Sigmoid colon (tissue), 7 donors: Measurements from ENCODE around the gene STK17A. TPM values are rescaled to one million over a fixed set of nuclear protein-coding genes. Genes with fewer than 3 reads are reported as not detected.
A peak's percentile ranks its signal among the peaks of the same experiment; 100 is the strongest.

Experiments used
- DNase-seq: peaks from one replicate; pipeline ENCODE4 v3.0.0-alpha.2; 2019
- H3K27ac ChIP-seq, 4 donors: fragments of 200-600 bp; sonication (generic); one replicate each; pipeline ENCODE4 v1.5.1; 2016 to 2019; ENCODE audit warnings: mild to moderate bottlenecking in 1 of 4
- H3K27me3 ChIP-seq, 3 donors: fragments of 200-600 bp; sonication (generic); one replicate each; pipeline ENCODE4 v1.5.1; 2019; ENCODE audit warnings: mild to moderate bottlenecking in 1 of 3
- H3K36me3 ChIP-seq, 4 donors: fragments of 200-600 bp; sonication (generic); one replicate each; pipeline ENCODE4 v1.5.1; 2016 to 2019
- H3K4me1 ChIP-seq, 4 donors: fragments of 200-600 bp; sonication (generic); one replicate each; pipeline ENCODE4 v1.5.1; 2017 to 2019
- H3K4me3 ChIP-seq, 4 donors: fragments of 200-600 bp; sonication (generic); one replicate each; pipeline ENCODE4 v1.5.1; 2017 to 2019; ENCODE audit warnings: mild to moderate bottlenecking in 2 of 4, moderate library complexity in 1 of 4
- H3K9me3 ChIP-seq, 4 donors: fragments of 200-600 bp in 3 of 4; sonication (generic) in 3 of 4; one replicate each; pipeline versions ENCODE4 v1.5.1 to v1.6.1; 2013 to 2019
- CTCF ChIP-seq, 4 experiments: fragments of 450-650 bp in 3 of 4; fragments of 200-600 bp in 1 of 4; IDR thresholded peaks; one replicate each; pipeline ENCODE4 v1.5.1; 2016 to 2019; ENCODE audit warnings: antibody characterized with exemption in 4 of 4, mild to moderate bottlenecking in 3 of 4, moderate library complexity in 2 of 4
- EP300 ChIP-seq, 4 donors: sonication (generic); formaldehyde crosslinking; IDR thresholded peaks; one replicate each; pipeline ENCODE4 v1.6.1; 2017; ENCODE audit warnings: antibody characterized with exemption in 4 of 4
- POLR2A ChIP-seq, 2 donors: fragments of 450-650 bp; IDR thresholded peaks; one replicate each; pipeline ENCODE4 v1.6.1; 2016; ENCODE audit warnings: antibody characterized with exemption in 2 of 2, mild to moderate bottlenecking in 2 of 2, moderate library complexity in 2 of 2
- POLR2AphosphoS5 ChIP-seq, 4 donors: sonication (generic); formaldehyde crosslinking; IDR thresholded peaks; one replicate each; pipeline ENCODE4 v1.6.1; 2017; ENCODE audit warnings: antibody characterized with exemption in 4 of 4
- WGBS, 2 donors: extraction: QIAGEN DNeasy Blood & Tissue Kit; methylation state at CpG; one replicate each; pipeline ENCODE4 v1.1.7; 2013; 5-methylcytosine and 5-hydroxymethylcytosine counted together
- intact Hi-C: fragments of 100-400 bp; cut with DNase I; formaldehyde crosslinking; loops from one replicate; pipeline ENCODE4 v1.15.1; 2023
- polyA plus RNA-seq, 3 donors: library from polyadenylated mRNA; stranded (reverse); fragments of 200-250 nt; gene quantifications; one replicate each; pipeline ENCODE4 v1.2.3, GENCODE V29; 2013
- total RNA-seq, 4 donors: library from RNA; depleted of rRNA; stranded (reverse); fragments of >200 nt; gene quantifications; one replicate each; pipeline ENCODE4 v1.1.0, GENCODE V29; 2016
- donor health status: healthy with polysubstance abuse.
- donor health status: Bipolar disorder and iron deficiency.
- donor health status: healthy.

The STK17A gene
- total and polyA plus RNA-seq, 7 donors, result 9.3 to 29.6 (median 16.8) TPM

- 82 to 86% methylated on average over 6 of the region's 6 CpGs for WGBS, 2 donors
- peaks cover 0 to 27% (median 24%) of the 10 kb centered on the region in 4 donors for H3K4me1 ChIP-seq
- intact Hi-C loops, result no loop called here
Measured at GRCh38 chr7:43636093-43636492, 53.2 kb downstream of the STK17A start.

GRCh38 chr7:43637114-43637806 lies 54.4 kb downstream of the STK17A start:
- H3K9me3 ChIP-seq, result no peaks in the 10 kb centered on the region
- intact Hi-C loops, result no loop called here
- no peak overlapping the region for H3K4me3 ChIP-seq
- H3K27me3 ChIP-seq, result no peaks in the 10 kb centered on the region
- peaks cover 0 to 58% (median 2%) of the 10 kb centered on the region in 4 donors for H3K36me3 ChIP-seq
- TF ChIP-seq EP300 (IDR thresholded peaks at IDR 0.05) (no peak), POLR2A (IDR thresholded peaks at IDR 0.05) (no peak)
- WGBS, 2 donors, result 62 to 81% methylated on average over 4 of the region's 4 CpGs
- no peak for DNase-seq
- H3K4me1 ChIP-seq, result peaks cover 0 to 27% (median 24%) of the 10 kb centered on the region in 4 donors
- H3K27ac ChIP-seq, result no peak overlapping the region

More at GRCh38 chr7:43636093-43636492, 53.2 kb downstream of the STK17A start:
- Histone ChIP-seq H3K27ac (peak overlapping the region in 2 of 4 donors; percentile 49 to 78), H3K27me3 (no peaks in the 10 kb centered on the region), H3K9me3 (no peaks in the 10 kb centered on the region), H3K36me3 (peaks cover 0 to 70% (median 0%) of the 10 kb centered on the region in 4 donors), H3K4me3 (no peak overlapping the region)
- TF ChIP-seq POLR2A (IDR thresholded peaks at IDR 0.05) (no peak), POLR2AphosphoS5 (IDR thresholded peaks at IDR 0.05) (no peak), EP300 (IDR thresholded peaks at IDR 0.05) (no peak), CTCF (IDR thresholded peaks at IDR 0.05) (no peak)
- no peak for DNase-seq

- peak overlapping the region; percentile 15 to 83 (median 52) for H3K27ac ChIP-seq
- no peaks in the 10 kb centered on the region for H3K9me3 ChIP-seq
- 38 to 60% methylated on average over 6 of the region's 6 CpGs for WGBS, 2 donors
- peaks cover 0 to 27% (median 24%) of the 10 kb centered on the region in 4 donors for H3K4me1 ChIP-seq
- H3K27me3 ChIP-seq, result no peaks in the 10 kb centered on the region
- no peak for DNase-seq
- intact Hi-C loops, result no loop called here
- peaks cover 3 to 44% (median 6%) of the 10 kb centered on the region in 4 donors for H3K36me3 ChIP-seq
- H3K4me3 ChIP-seq, result no peak overlapping the region
- TF ChIP-seq POLR2AphosphoS5 (IDR thresholded peaks at IDR 0.05), result peak in 2 of 4 donors; percentile 10 to 19
- TF ChIP-seq CTCF (IDR thresholded peaks at IDR 0.05), result no peak
Measured at GRCh38 chr7:43639858-43640491, 57.1 kb downstream of the STK17A start.

GRCh38 chr7:43640679-43641078 lies 57.8 kb downstream of the STK17A start:
- Histone ChIP-seq H3K36me3 (peaks cover 3 to 37% (median 6%) of the 10 kb centered on the region in 4 donors), H3K4me3 (no peak overlapping the region), H3K9me3 (no peaks in the 10 kb centered on the region), H3K4me1 (peaks cover 0 to 25% (median 23%) of the 10 kb centered on the region in 4 donors), H3K27ac (peak overlapping the region; percentile 15 to 83 (median 52)), H3K27me3 (no peaks in the 10 kb centered on the region)
- no peak for DNase-seq
- TF ChIP-seq CTCF (IDR thresholded peaks at IDR 0.05), result no peak
- TF ChIP-seq EP300 (IDR thresholded peaks at IDR 0.05), result no peak
- TF ChIP-seq POLR2A (IDR thresholded peaks at IDR 0.05), result no peak
- no peak for TF ChIP-seq POLR2AphosphoS5 (IDR thresholded peaks at IDR 0.05)
- WGBS, 2 donors, result 97 to 98% methylated on average over 3 of the region's 3 CpGs
- intact Hi-C loops, result no loop called here

- Histone ChIP-seq H3K36me3 (peaks cover 3 to 21% (median 6%) of the 10 kb centered on the region in 4 donors), H3K4me3 (no peak overlapping the region), H3K27me3 (no peaks in the 10 kb centered on the region), H3K9me3 (no peaks in the 10 kb centered on the region), H3K4me1 (peaks cover 0 to 42% (median 38%) of the 10 kb centered on the region in 4 donors), H3K27ac (no peak overlapping the region)
- intact Hi-C loops, result no loop called here
- 92 to 97% methylated on average over 13 of the region's 13 CpGs for whole genome bisulfite sequencing, 2 donors
- DNase-seq, result no peak
- TF ChIP-seq POLR2A (IDR thresholded peaks at IDR 0.05), result no peak
- no peak for TF ChIP-seq EP300 (IDR thresholded peaks at IDR 0.05)
- TF ChIP-seq CTCF (IDR thresholded peaks at IDR 0.05), result no peak
- no peak for TF ChIP-seq POLR2AphosphoS5 (IDR thresholded peaks at IDR 0.05)
Measured at GRCh38 chr7:43642897-43643630, 60.2 kb downstream of the STK17A start.
